ENCODE data around the gene DTX3L. TPM values are rescaled to one million over a fixed set of nuclear protein-coding genes. Genes with fewer than 3 reads are reported as not detected.

Gene DTX3L
- total RNA-seq, 1 experiment from 2014 or later: 41.7 TPM

- Histone ChIP-seq H3K4me3 (no peak within 1 kb of the TSS), H3K79me2 (ENCODE audit: low read depth) (no peaks in the 10 kb centered on the region), H3K9me3 (ENCODE audit: insufficient read depth, low read depth) (peaks cover 11% of the 10 kb centered on the region; the same call in 1 of the 2 replicates), H3F3A (ENCODE audit: insufficient read depth, low read depth) (peaks cover 9% of the 10 kb centered on the region), H3K9me2 (ENCODE audit: insufficient read depth) (no peaks in the 10 kb centered on the region), H3K4me2 (no peak within 1 kb of the TSS), H4K20me1 (ENCODE audit: insufficient read depth) (no peaks in the 10 kb centered on the region), H2AFZ (no peak within 1 kb of the TSS), H3K36me3 (ENCODE audit: low read depth) (no peaks in the 10 kb centered on the region), H3K27ac (no peak within 1 kb of the TSS), H3K4me1 (replicated peaks; ENCODE audit: insufficient read depth) (peaks cover 13% of the 10 kb centered on the region), H3K27me3 (ENCODE audit: insufficient read depth, low read depth) (no peaks in the 10 kb centered on the region)
- no peak for TF ChIP-seq EZH2 (IDR thresholded peaks at IDR 0.05; ENCODE audit: low read depth)
- TF ChIP-seq, protein P1, sequence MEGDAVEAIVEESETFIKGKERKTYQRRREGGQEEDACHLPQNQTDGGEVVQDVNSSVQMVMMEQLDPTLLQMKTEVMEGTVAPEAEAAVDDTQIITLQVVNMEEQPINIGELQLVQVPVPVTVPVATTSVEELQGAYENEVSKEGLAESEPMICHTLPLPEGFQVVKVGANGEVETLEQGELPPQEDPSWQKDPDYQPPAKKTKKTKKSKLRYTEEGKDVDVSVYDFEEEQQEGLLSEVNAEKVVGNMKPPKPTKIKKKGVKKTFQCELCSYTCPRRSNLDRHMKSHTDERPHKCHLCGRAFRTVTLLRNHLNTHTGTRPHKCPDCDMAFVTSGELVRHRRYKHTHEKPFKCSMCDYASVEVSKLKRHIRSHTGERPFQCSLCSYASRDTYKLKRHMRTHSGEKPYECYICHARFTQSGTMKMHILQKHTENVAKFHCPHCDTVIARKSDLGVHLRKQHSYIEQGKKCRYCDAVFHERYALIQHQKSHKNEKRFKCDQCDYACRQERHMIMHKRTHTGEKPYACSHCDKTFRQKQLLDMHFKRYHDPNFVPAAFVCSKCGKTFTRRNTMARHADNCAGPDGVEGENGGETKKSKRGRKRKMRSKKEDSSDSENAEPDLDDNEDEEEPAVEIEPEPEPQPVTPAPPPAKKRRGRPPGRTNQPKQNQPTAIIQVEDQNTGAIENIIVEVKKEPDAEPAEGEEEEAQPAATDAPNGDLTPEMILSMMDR (conservative IDR thresholded peaks at IDR 0.05): no peak
- ChIA-PET CTCF (no interaction called here), POLR2A (ENCODE audit: unreplicated experiment) (no interaction called here)
- no TSS peak for BruUV-seq (replicated peaks)
- intact Hi-C loops (cut with micrococcal nuclease; ENCODE audit: unreplicated experiment): no loop called here
- no peak for DNase-seq
Measured at GRCh38 chr3:122577409-122578031, 13.4 kb downstream of the DTX3L start, which contains the start of gene PARP15. Gene PARP15, plus strand, starts transcription at chr3:122577650. Its CDS starts 18 bp downstream, at chr3:122577668.

- intact Hi-C loops (cut with micrococcal nuclease; ENCODE audit: unreplicated experiment): no loop called here
- H3K27ac ChIP-seq: no peak overlapping the region
- no peaks in the 10 kb centered on the region for H4K20me1 ChIP-seq (ENCODE audit: insufficient read depth)
- H3K36me3 ChIP-seq (ENCODE audit: low read depth): no peaks in the 10 kb centered on the region
- H3K4me1 ChIP-seq (replicated peaks; ENCODE audit: insufficient read depth): peaks cover 7% of the 10 kb centered on the region
- no TSS peak for BruUV-seq (replicated peaks)
- CTCF ChIA-PET: no interaction called here
- TF ChIP-seq, protein P1 (conservative IDR thresholded peaks at IDR 0.05): no peak
- TF ChIP-seq EZH2 (IDR thresholded peaks at IDR 0.05; ENCODE audit: low read depth): no peak
- POLR2A ChIA-PET (ENCODE audit: unreplicated experiment): interaction anchor here (0.6 kb wide), 1 partner anchor 1285 kb away, joined by 18 read pairs; no protein-coding TSS in a partner anchor
- H3K79me2 ChIP-seq (ENCODE audit: low read depth): no peaks in the 10 kb centered on the region
- H3K27me3 ChIP-seq (ENCODE audit: insufficient read depth, low read depth): no peaks in the 10 kb centered on the region
- peaks cover 5% of the 10 kb centered on the region for H3F3A ChIP-seq (ENCODE audit: insufficient read depth, low read depth)
- no peak overlapping the region for H3K4me2 ChIP-seq
- H3K9me2 ChIP-seq (ENCODE audit: insufficient read depth): no peaks in the 10 kb centered on the region
- no peak overlapping the region for H2AFZ ChIP-seq
- peaks cover 12% of the 10 kb centered on the region; the same call in 1 of the 2 replicates for H3K9me3 ChIP-seq (ENCODE audit: insufficient read depth, low read depth)
- H3K4me3 ChIP-seq: no peak overlapping the region
- no peak for DNase-seq
Measured at GRCh38 chr3:122578069-122578740, 14.1 kb downstream of the DTX3L start.

- Histone ChIP-seq H3K36me3 (ENCODE audit: low read depth) (no peaks in the 10 kb centered on the region), H3K79me2 (ENCODE audit: low read depth) (no peaks in the 10 kb centered on the region), H3K4me3 (no peak overlapping the region), H4K20me1 (ENCODE audit: insufficient read depth) (no peaks in the 10 kb centered on the region), H3K27ac (no peak overlapping the region), H3F3A (ENCODE audit: insufficient read depth, low read depth) (no peaks in the 10 kb centered on the region), H3K9me2 (ENCODE audit: insufficient read depth) (no peaks in the 10 kb centered on the region), H3K4me2 (no peak overlapping the region), H3K27me3 (ENCODE audit: insufficient read depth, low read depth) (no peaks in the 10 kb centered on the region), H3K9me3 (ENCODE audit: insufficient read depth, low read depth) (peaks cover 12% of the 10 kb centered on the region; the same call in 1 of the 2 replicates), H3K4me1 (replicated peaks; ENCODE audit: insufficient read depth) (no peaks in the 10 kb centered on the region), H2AFZ (no peak overlapping the region)
- BruUV-seq (replicated peaks): no TSS peak
- TF ChIP-seq EZH2 (IDR thresholded peaks at IDR 0.05; ENCODE audit: low read depth): no peak
- TF ChIP-seq, protein P1 (conservative IDR thresholded peaks at IDR 0.05): no peak
- intact Hi-C loops (cut with micrococcal nuclease; ENCODE audit: unreplicated experiment): no loop called here
- CTCF ChIA-PET: no interaction called here
- POLR2A ChIA-PET (ENCODE audit: unreplicated experiment): no interaction called here
- no peak for DNase-seq
Measured at GRCh38 chr3:122580470-122580869, 16.3 kb downstream of the DTX3L start.
